GM12872 (cell line): ENCODE measurements around the gene SDF4.

Experiments used
- TF ChIP-seq, protein P1 (sequence below): IDR thresholded peaks from 3 replicates; pipeline ENCODE4 v1.5.1; 2011; ENCODE audit warnings: low read depth, mild to moderate bottlenecking, low read length, moderate library complexity; ENCODE audit not compliant: insufficient read depth

The SDF4 gene

GRCh38 chr1:1169429-1170214 is 62.2 kb downstream of the SDF4 start:
- TF ChIP-seq, protein P1, sequence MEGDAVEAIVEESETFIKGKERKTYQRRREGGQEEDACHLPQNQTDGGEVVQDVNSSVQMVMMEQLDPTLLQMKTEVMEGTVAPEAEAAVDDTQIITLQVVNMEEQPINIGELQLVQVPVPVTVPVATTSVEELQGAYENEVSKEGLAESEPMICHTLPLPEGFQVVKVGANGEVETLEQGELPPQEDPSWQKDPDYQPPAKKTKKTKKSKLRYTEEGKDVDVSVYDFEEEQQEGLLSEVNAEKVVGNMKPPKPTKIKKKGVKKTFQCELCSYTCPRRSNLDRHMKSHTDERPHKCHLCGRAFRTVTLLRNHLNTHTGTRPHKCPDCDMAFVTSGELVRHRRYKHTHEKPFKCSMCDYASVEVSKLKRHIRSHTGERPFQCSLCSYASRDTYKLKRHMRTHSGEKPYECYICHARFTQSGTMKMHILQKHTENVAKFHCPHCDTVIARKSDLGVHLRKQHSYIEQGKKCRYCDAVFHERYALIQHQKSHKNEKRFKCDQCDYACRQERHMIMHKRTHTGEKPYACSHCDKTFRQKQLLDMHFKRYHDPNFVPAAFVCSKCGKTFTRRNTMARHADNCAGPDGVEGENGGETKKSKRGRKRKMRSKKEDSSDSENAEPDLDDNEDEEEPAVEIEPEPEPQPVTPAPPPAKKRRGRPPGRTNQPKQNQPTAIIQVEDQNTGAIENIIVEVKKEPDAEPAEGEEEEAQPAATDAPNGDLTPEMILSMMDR, result no peak

DNA sequence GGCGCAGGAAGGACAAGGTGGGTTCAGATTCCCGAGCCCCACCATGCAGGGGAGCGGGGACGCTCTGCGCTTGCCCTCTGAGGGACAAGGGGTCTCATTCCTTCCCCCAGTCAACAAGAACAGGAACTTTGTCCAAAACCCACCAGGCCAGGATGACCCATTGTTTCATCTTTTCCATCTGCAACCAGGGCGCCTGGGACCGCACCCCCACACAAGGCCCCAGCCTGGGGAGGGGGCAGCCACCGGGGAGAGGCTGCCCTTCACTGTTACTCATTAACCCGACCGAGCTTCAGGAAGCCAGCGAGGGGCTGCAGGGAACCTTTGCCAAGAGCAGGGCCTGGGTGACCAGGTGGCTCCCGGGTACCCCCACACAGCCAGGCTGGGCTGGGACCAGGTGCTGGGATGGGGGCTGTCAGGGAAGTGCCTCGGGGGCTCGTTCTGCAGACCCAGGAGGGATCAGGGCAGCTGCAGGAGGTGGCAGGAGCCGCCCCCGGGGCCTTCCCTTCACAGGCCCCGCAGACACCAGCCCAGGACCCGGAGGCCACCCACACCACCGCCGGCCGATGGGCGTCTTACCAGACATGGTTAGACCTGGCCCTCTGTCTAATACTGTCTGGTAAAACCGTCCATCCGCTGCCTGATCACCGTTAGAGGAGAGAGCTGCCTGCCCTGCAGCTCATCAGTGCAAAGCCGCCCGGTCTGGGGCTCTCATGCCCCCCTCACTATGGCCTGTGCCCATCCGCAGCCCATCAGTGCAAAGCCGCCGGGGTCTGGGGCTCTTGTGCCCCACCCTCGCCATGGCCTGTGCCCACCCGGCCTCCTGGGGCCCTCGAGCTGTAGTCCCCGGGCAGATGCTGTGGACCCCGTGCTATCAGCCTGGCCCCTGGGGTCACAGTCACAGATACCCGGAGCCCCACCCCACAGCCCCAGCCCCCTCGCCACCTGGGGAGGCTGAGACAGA is 63.1 kb downstream of the SDF4 start:
- TF ChIP-seq, protein P1, result no peak

DNA sequence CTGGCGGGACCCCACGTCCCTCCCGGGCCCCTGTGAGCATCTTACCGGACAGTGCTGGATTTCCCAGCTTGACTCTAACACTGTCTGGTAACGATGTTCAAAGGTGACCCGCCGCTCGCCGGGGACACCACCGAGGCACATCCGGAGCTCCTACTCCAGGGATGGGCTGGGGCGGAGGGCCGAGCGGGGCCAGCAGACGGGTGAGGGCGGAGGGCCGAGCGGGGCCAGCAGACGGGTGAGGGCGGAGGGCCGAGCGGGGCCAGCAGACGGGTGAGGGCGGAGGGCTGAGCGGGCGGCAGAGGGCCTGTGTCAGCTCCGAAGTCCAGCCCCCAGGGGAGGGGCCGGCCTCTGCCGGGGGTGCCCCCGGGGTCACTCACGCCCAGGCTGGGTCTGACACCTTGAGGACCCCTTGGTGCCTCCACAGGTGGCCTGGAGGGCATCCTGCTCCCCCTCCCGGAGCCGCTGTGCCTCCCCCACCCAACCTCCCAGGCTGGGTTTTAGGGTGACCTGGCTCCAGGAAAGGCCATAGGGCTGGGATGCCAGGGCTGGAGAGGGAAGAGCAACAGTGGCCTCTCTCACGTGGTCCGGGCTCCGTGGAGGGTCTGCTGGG is 63.9 kb downstream of the SDF4 start:
- TF ChIP-seq, protein P1, result no peak

GRCh38 chr1:1167398-1167821 is 64.4 kb downstream of the SDF4 start:
- TF ChIP-seq, protein P1, result no peak
